NB4 (cell line): ENCODE data around the gene PDE9A.

Experiments
- DNase-seq: peaks from one replicate; pipeline ENCODE4 v3.0.0; 2010; ENCODE audit warnings: low read depth
- H3K4me3 ChIP-seq: one replicate; pipeline ENCODE4 v1.5.1; 2011; ENCODE audit warnings: mild to moderate bottlenecking, low read depth, low read length, moderate library complexity
- CTCF ChIP-seq: IDR thresholded peaks from one replicate; pipeline ENCODE4 v1.5.1; 2012; ENCODE audit warnings: low read depth, low read length
- MYC ChIP-seq: IDR thresholded peaks from 2 replicates; pipeline ENCODE4 v1.6.1; 2011; ENCODE audit warnings: low read depth, low read length
- POLR2A ChIP-seq: IDR thresholded peaks from 2 replicates; pipeline ENCODE4 v1.6.1; 2011; ENCODE audit warnings: mild to moderate bottlenecking; ENCODE audit not compliant: insufficient read length; ENCODE audit errors: extremely low read depth
- TF ChIP-seq, protein P1 (sequence below): IDR thresholded peaks from 2 replicates; pipeline ENCODE4 v1.6.1; 2011; ENCODE audit warnings: low read depth, low read length

Gene PDE9A

DNA sequence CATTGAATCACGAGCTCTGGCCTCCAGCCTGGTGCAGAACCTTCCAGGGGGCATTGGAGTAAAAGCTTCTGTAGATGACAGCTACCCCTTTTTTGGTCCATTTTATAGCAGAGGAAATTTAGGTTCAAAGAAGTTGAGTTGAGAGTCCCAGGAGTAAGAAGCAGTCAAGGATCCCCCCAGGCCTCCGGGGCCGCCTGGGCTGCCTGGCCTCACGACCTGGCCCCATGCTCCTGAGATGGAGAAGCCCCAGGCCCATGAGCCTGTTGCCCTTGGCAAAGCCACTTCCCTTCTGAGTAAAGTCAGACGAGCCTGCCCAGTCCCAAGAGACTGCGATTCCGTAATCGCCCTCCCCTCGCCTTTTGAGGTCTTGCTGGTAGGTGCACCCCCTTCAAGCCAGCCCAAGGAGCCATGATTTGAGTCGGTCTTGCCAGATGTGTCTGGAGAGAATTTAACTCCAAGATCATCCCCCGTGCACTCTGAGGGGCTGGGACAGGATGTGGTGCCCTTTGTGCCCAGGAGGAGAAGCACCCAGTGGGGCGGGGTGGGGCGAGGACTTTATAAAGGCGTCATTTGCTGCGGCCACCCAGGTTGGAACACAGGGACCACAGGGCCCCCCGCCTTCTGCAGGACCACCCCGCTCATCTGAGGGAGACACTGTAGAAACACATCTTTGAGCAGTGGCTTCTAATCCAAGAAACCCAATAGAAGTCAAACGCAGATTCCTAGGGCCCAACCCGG is 30.1 kb downstream of the PDE9A start:
- TF ChIP-seq POLR2A (peak; percentile 33), MYC (peak; percentile 78; the same call in 1 of the 2 replicates), CTCF (no peak)
- TF ChIP-seq, protein P1, sequence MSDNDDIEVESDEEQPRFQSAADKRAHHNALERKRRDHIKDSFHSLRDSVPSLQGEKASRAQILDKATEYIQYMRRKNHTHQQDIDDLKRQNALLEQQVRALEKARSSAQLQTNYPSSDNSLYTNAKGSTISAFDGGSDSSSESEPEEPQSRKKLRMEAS = peak; percentile 54
- H3K4me3 ChIP-seq = peak overlapping the region; percentile 89
- DNase-seq = peak; percentile 98

DNA sequence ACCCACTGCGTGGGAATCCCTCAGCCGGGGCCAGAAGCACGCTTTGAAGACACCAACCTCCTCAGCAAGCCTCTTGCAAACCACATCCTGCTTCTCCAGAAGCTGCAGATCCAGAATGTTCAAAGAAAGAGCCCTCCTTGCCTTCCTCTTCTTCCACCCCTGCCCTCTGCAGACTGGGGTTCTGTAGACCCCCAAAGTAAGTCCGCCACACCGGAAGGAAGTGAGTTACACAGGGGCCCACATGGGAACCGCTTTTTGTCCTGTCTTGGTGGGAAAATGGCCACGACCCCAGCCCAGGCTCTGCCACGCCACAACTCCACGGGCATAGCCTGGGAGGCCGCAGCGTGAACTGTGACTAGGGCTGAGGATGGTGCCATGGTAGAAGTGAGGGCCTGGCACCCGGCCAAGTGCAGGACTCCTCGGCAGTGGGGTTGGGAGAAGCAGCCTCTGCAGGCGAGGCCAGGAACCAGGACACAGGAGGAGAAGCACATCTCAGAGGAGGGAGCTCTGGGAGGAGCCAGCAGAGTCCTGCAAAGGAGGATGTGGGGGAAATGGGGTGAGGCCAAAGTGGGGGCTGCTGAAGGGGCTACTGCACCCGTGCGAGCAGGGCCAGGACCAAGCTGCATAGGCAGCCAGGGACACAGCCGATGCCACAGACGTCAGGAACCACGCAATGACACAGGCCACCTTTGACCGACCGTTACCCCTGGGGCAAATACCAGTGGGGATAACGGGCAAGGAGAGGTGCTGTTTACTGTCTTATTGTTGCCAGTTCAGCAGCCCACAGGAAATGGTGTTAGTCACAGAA is 30.9 kb downstream of the PDE9A start:
- H3K4me3 ChIP-seq = peak overlapping the region; percentile 89
- DNase-seq = peak; percentile 81

GRCh38 chr21:42685036-42685435 is 31.6 kb downstream of the PDE9A start:
- DNase-seq = peak; percentile 82
- peak overlapping the region; percentile 89 for H3K4me3 ChIP-seq
- TF ChIP-seq CTCF = no peak
- TF ChIP-seq POLR2A = peak; percentile 23

More for the DNA sequence above, 30.9 kb downstream of the PDE9A start:
- peak; percentile 36; the same call in 1 of the 2 replicates for TF ChIP-seq MYC
- TF ChIP-seq, protein P1 = no peak

DNA sequence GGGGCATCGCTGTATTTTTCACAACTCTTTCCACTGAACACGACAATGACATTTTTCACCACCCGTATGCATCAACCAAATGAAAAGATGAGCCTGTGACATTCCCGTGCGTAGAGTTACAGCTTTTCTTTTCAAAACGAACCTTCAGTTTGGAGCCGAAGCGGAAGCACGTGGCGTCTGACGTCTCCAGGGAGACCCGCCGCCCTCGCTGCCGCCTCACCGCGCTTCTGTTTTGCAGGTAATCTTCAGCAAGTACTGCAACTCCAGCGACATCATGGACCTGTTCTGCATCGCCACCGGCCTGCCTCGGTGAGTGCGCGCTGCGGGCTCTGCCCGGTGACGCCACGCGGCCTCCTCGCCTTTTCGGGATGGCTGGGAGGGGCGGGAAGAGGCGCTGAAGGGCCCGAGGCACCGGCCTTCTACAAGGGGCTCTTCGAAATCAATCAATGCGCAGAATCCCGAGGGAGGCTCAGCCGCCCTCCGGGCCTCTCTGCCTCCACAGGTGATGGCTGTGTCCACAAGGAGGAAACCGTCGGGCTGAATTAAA is 32.6 kb downstream of the PDE9A start:
- H3K4me3 ChIP-seq = peak overlapping the region; percentile 89
- TF ChIP-seq CTCF (no peak), MYC (no peak), POLR2A (no peak)
- TF ChIP-seq, protein P1 = no peak
- DNase-seq = no peak

- DNase-seq = no peak
- no peak for TF ChIP-seq CTCF
- H3K4me3 ChIP-seq = no peak overlapping the region
Observed at GRCh38 chr21:42687796-42688195, 34.4 kb downstream of the PDE9A start.

DNA sequence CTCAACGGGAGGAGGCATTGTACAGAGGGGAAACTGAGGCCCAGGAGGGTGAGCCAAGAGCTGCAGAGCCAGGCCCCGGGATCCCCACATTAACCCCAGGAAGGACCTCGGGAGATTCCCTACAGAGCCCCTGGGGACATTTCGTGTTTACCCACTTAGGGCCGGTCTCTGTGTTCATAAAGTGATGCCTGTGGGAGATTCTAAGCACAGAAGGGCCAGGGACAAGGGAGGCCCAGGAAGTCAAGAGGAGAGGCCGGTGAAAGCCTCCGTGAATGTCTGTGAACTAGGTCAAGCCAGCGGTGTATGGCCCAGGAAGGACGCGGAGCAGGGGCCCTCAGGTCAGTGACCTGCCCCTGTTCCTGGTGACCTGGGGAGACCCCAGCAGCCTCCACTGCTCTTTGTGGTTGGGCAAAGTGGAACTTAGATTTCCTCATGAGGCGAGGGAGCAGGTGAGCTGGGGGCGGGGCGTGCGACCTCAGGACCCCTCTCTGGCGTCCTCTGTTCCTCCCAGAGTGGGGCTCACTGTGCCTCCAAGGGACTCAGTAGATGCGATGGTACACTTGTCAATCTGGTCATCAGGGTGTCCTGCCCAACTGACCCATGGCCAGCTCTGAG is 34.9 kb downstream of the PDE9A start:
- H3K4me3 ChIP-seq = no peak overlapping the region
- DNase-seq = no peak
- no peak for TF ChIP-seq MYC
- no peak for TF ChIP-seq POLR2A
- TF ChIP-seq, protein P1 = no peak
- no peak for TF ChIP-seq CTCF
